Pulmonary artery endothelial cell (primary cell): ENCODE data around the gene SLC22A12. TPM values are rescaled to one million over a fixed set of nuclear protein-coding genes. Genes with fewer than 3 reads are reported as not detected.

Experiments
- DNase-seq: peaks from one replicate; pipeline ENCODE4 v3.0.0-alpha.2; 2011; ENCODE audit warnings: low read depth, low spot score
- total RNA-seq: library from RNA; depleted of rRNA; stranded (reverse); fragments of >200 nt; gene quantifications from 2 replicates; pipeline ENCODE4 v1.2.3, GENCODE V29; 2014

SLC22A12 gene
- total RNA-seq, 1 donor from 2014 or later = not detected

- no peak for DNase-seq
These were observed 53.7 kb downstream of the SLC22A12 start for GRCh38 chr11:64644647-64645275.

GRCh38 chr11:64647019-64647779, 56.2 kb downstream of the SLC22A12 start:
- no peak for DNase-seq

DNA sequence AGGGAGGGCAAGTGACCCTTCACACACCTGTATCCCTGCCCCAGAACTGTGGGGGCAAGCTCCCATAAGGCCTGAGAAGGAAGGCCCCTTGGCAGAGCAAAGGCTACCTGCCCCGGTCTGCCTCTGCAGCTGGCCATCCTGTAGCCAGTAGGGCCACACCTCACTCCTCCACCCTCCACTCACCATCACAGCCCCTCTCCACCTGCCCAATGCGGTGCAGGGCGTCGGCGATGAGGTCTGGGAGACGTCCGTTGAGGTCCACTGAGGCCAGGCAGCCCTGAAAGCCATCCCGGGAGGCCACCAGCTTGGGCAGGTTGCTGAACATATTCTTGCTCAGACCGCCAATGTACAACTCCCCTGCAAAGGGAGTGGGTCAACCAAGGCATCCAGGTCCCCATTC, 57.5 kb downstream of the SLC22A12 start:
- DNase-seq = no peak

DNA sequence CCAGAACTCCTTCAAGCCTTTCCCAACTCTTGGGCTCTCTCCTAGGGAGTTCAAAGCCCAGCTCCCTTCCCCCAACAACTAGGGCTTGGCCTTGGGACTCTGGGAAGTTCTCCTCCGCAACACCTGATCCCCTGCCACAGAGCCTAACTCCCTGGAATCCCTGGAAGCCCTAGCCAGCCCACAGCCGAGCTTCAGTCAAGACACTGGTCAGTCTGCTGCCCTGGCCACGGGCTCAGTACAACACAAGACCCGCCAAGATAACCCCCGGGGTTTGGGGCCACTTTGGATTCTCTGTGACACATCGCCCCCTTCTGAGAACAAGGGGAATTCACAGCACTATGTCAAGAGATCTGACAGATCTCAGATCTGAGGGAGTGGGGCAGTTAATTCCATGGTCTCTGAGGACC, 58.3 kb downstream of the SLC22A12 start:
- DNase-seq = no peak

GRCh38 chr11:64650923-64651523, 60.0 kb downstream of the SLC22A12 start:
- DNase-seq = no peak

Other genes with a start within 250 kb of the SLC22A12 start
- gene RPS6KA4, start 232.1 kb upstream of the SLC22A12 start, total RNA-seq = 46.7 and 52.2 TPM in 2 replicates
- not detected in 2 replicates for gene SLC22A11, start 35.3 kb upstream of the SLC22A12 start, total RNA-seq
- not detected in 2 replicates for gene NRXN2, start 132.0 kb downstream of the SLC22A12 start, total RNA-seq
- gene RASGRP2, start 152.9 kb downstream of the SLC22A12 start, total RNA-seq = 0.53 and 1.5 TPM in 2 replicates
- gene PYGM, start 168.8 kb downstream of the SLC22A12 start, total RNA-seq = 0.13 and 0.35 TPM in 2 replicates
- gene SF1, start 187.3 kb downstream of the SLC22A12 start, total RNA-seq = 74.6 and 107 TPM in 2 replicates
- gene MAP4K2, start 212.0 kb downstream of the SLC22A12 start, total RNA-seq = 34.3 and 34.8 TPM in 2 replicates
- gene MEN1, start 219.3 kb downstream of the SLC22A12 start, total RNA-seq = 17.0 and 26.2 TPM in 2 replicates